SK-N-SH (cell line): ENCODE results near the gene CCM2. TPM values are rescaled to one million over a fixed set of nuclear protein-coding genes. Genes with fewer than 3 reads are reported as not detected.

Source experiments
- CTCF ChIA-PET: fragments of 300-600, 350-600 bp; formaldehyde crosslinking; extraction: SDS; loops from one replicate; lab custom pipeline; 2021; lab: Yijun Ruan, JAX
- POLR2A ChIA-PET: fragments of 350-600 bp; sonication (Branson Sonifier 250); formaldehyde crosslinking; extraction: SDS; loops from one replicate; lab custom pipeline; 2020; ENCODE audit warnings: antibody characterized with exemption, inconsistent platforms; lab: Yijun Ruan, JAX
- DNase-seq: peaks from one replicate; pipeline ENCODE4 v3.0.0; 2012
- H2AFZ ChIP-seq: fragments of 200-600 bp; sonication (generic); 2 replicates; pipeline ENCODE4 v1.8.1; 2016; ENCODE audit warnings: antibody characterized with exemption, mild to moderate bottlenecking, low read depth
- H3F3A ChIP-seq: fragments of 200-600 bp; sonication (generic); replicated peaks from 2 replicates; pipeline ENCODE3; 2016; ENCODE audit warnings: antibody characterized with exemption, mild to moderate bottlenecking; ENCODE audit not compliant: insufficient read depth
- H3K27ac ChIP-seq, 2 experiments: fragments of 200-500 bp in 1 of 2; fragments of 200-600 bp in 1 of 2; sonication (Bioruptor generic) in 1 of 2; sonication (generic), shearing (Covaris generic) in 1 of 2; 2 replicates each; pipeline versions ENCODE4 v1.5.1 to v1.6.1; 2014 to 2016; ENCODE audit warnings: low read depth in 2 of 2, inconsistent platforms in 1 of 2, low read length in 1 of 2, mild to moderate bottlenecking in 1 of 2, mixed read lengths in 1 of 2
- H3K27me3 ChIP-seq: fragments of 200-600 bp; sonication (generic), shearing (Covaris generic); 2 replicates; pipeline ENCODE4 v1.6.1; 2016; ENCODE audit warnings: mixed run types; ENCODE audit not compliant: insufficient read depth
- H3K36me3 ChIP-seq, 2 experiments: fragments of 200-500 bp in 1 of 2; fragments of 200-600 bp in 1 of 2; sonication (Bioruptor generic) in 1 of 2; sonication (generic) in 1 of 2; replicated peaks in 1 of 2; 2 replicates each; pipeline versions ENCODE3 to v1.5.1; 2014 to 2016; ENCODE audit warnings: low read length in 1 of 2, mild to moderate bottlenecking in 1 of 2; ENCODE audit not compliant: insufficient read depth in 2 of 2, control insufficient read depth in 1 of 2
- H3K4me1 ChIP-seq, 2 experiments: fragments of 200-500 bp in 1 of 2; fragments of 200-600 bp in 1 of 2; sonication (Bioruptor generic) in 1 of 2; sonication (generic), shearing (Covaris generic) in 1 of 2; 2 replicates each; pipeline versions ENCODE4 v1.5.1 to v1.6.1; 2014 to 2016; ENCODE audit warnings: low read depth in 1 of 2, low read length in 1 of 2, mixed run types in 1 of 2; ENCODE audit not compliant: insufficient read depth in 2 of 2, control insufficient read depth in 1 of 2
- H3K4me2 ChIP-seq: fragments of 200-600 bp; sonication (generic), shearing (Covaris generic); 2 replicates; pipeline ENCODE4 v1.6.1; 2017; ENCODE audit warnings: mixed run types
- H3K4me3 ChIP-seq, 2 experiments: fragments of 200-500 bp in 1 of 2; fragments of 200-600 bp in 1 of 2; sonication (Bioruptor generic) in 1 of 2; sonication (generic), shearing (Covaris generic) in 1 of 2; 2 replicates each; pipeline versions ENCODE4 v1.5.1 to v1.8.1; 2014 to 2016; ENCODE audit warnings: low read depth in 2 of 2, inconsistent platforms in 1 of 2, low read length in 1 of 2, mild to moderate bottlenecking in 1 of 2, mixed read lengths in 1 of 2, moderate library complexity in 1 of 2
- H3K79me2 ChIP-seq: fragments of 200-600 bp; sonication (generic); 2 replicates; pipeline ENCODE4 v1.8.1; 2017; ENCODE audit warnings: mild to moderate bottlenecking; ENCODE audit not compliant: insufficient read depth
- H3K9ac ChIP-seq: fragments of 200-600 bp; sonication (generic); 2 replicates; pipeline ENCODE4 v1.6.1; 2017; ENCODE audit warnings: mixed run types
- H3K9me2 ChIP-seq: fragments of 200-600 bp; sonication (generic); 2 replicates; pipeline ENCODE4 v1.6.1; 2017; ENCODE audit warnings: mixed run types
- H3K9me3 ChIP-seq: fragments of 200-600 bp; sonication (generic); 2 replicates; pipeline ENCODE4 v1.6.1; 2017; ENCODE audit warnings: mixed run types, mild to moderate bottlenecking, moderate library complexity
- H4K20me1 ChIP-seq: fragments of 200-600 bp; sonication (generic); 2 replicates; pipeline ENCODE4 v1.6.1; 2017; ENCODE audit warnings: mild to moderate bottlenecking, mixed run types; ENCODE audit not compliant: insufficient read depth
- CHD2 ChIP-seq: fragments of 150-350 bp; IDR thresholded peaks from 2 replicates; pipeline ENCODE4 v1.6.1; 2018; ENCODE audit warnings: low read length; ENCODE audit not compliant: partially characterized antibody
- ELF1 ChIP-seq: IDR thresholded peaks from 2 replicates; pipeline ENCODE4 v1.4.0; 2012
- EZH2phosphoT487 ChIP-seq: fragments of 200-600 bp; sonication (generic); IDR thresholded peaks from 2 replicates; pipeline ENCODE4 v1.6.1; 2017; ENCODE audit warnings: low read depth, mixed run types, mild to moderate bottlenecking, antibody characterized with exemption, moderate library complexity, borderline replicate concordance
- FOSL2 ChIP-seq: IDR thresholded peaks from 2 replicates; pipeline ENCODE4 v1.4.0; 2012; ENCODE audit warnings: low read depth, mild to moderate bottlenecking, moderate library complexity, borderline replicate concordance
- FOXJ3 ChIP-seq: sonication (generic); formaldehyde crosslinking; IDR thresholded peaks from 2 replicates; pipeline ENCODE4 v1.5.1; 2020; ENCODE audit warnings: mild to moderate bottlenecking, missing genetic modification reagents
- FOXM1 ChIP-seq: IDR thresholded peaks from 2 replicates; pipeline ENCODE4 v1.4.0; 2012; ENCODE audit warnings: low read depth, mild to moderate bottlenecking
- GABPA ChIP-seq: IDR thresholded peaks from 2 replicates; pipeline ENCODE4 v1.4.0; 2012; ENCODE audit warnings: low read depth, mild to moderate bottlenecking
- IRF3 ChIP-seq: fragments of 150-350 bp; IDR thresholded peaks from 2 replicates; pipeline ENCODE4 v1.6.1; 2016; ENCODE audit warnings: mild to moderate bottlenecking, low read depth, low read length
- NFIC ChIP-seq: IDR thresholded peaks from 2 replicates; pipeline ENCODE4 v1.4.0; 2012; ENCODE audit warnings: borderline replicate concordance
- RAD21 ChIP-seq: IDR thresholded peaks from 2 replicates; pipeline ENCODE4 v1.6.1; 2012; ENCODE audit warnings: mild to moderate bottlenecking, low read length
- REST ChIP-seq: IDR thresholded peaks from 2 replicates; pipeline ENCODE4 v1.6.1; 2012; ENCODE audit warnings: mild to moderate bottlenecking, low read depth, low read length, moderate library complexity
- SMC3 ChIP-seq: IDR thresholded peaks from 2 replicates; pipeline ENCODE4 v1.6.1; 2012; ENCODE audit warnings: low read depth, low read length, improper control_type of control experiment
- TCF12 ChIP-seq: IDR thresholded peaks from 2 replicates; pipeline ENCODE4 v1.4.0; 2012
- TEAD4 ChIP-seq: IDR thresholded peaks from 2 replicates; pipeline ENCODE4 v1.4.0; 2012; ENCODE audit warnings: mild to moderate bottlenecking, borderline replicate concordance; ENCODE audit not compliant: insufficient read depth
- YY1 ChIP-seq: IDR thresholded peaks from 2 replicates; pipeline ENCODE4 v1.4.0; 2012; ENCODE audit warnings: low read depth, mild to moderate bottlenecking
- ZBTB33 ChIP-seq: IDR thresholded peaks from 2 replicates; pipeline ENCODE4 v1.4.0; 2012; ENCODE audit warnings: low read depth, borderline replicate concordance
- WGBS: methylation state at CpG from one replicate; pipeline ENCODE4 v1.1.6; 2017; ENCODE audit warnings: low lambda C conversion rate; 5-methylcytosine and 5-hydroxymethylcytosine counted together
- polyA plus RNA-seq, 3 experiments: library from polyadenylated mRNA; depleted of rRNA; stranded (reverse); fragments of >200 nt; gene quantifications; 2 replicates each; pipeline ENCODE4 v1.2.3, GENCODE V29; 2012
- TF ChIP-seq, protein P1 (sequence below): IDR thresholded peaks from 2 replicates; pipeline ENCODE4 v1.4.0; 2012; ENCODE audit warnings: low read depth, borderline replicate concordance
- TF ChIP-seq, protein P2 (sequence below): IDR thresholded peaks from 2 replicates; pipeline ENCODE4 v1.4.0; 2012; ENCODE audit warnings: low read depth
- TF ChIP-seq, protein P3 (sequence below): fragments of 150-350 bp; IDR thresholded peaks from 2 replicates; pipeline ENCODE4 v1.6.1; 2017; ENCODE audit warnings: antibody characterized with exemption, low read length, low read depth, borderline replicate concordance

CCM2 gene
- polyA plus RNA-seq, 1 of the 3 experiments (the other 2 are of a cell fraction), result 83.2 TPM

GRCh38 chr7:44982535-44982923, 17.5 kb upstream of the CCM2 start (continued):
- TF ChIP-seq CHD2 (no peak), TCF12 (no peak)
- TF ChIP-seq, all 33 proteins: peak for 0

- POLR2A ChIA-PET, result interaction anchor here (1.3 to 2.5 kb wide), 2 partner anchors 9 to 11 kb away, joined by 5 to 8 read pairs; no protein-coding TSS in a partner anchor
- no peak overlapping the region for H3K9ac ChIP-seq
- CTCF ChIA-PET, result interaction anchor here (0.8 to 5.8 kb wide), 6 partner anchors 9 to 153 kb away, joined by 3 to 34 read pairs (median 6); no protein-coding TSS in a partner anchor
- TF ChIP-seq REST, result no peak
- no peak for TF ChIP-seq RAD21
- TF ChIP-seq ZBTB33, result no peak
- TF ChIP-seq ELF1, result no peak
- TF ChIP-seq FOSL2, result no peak
- TF ChIP-seq, protein P1, sequence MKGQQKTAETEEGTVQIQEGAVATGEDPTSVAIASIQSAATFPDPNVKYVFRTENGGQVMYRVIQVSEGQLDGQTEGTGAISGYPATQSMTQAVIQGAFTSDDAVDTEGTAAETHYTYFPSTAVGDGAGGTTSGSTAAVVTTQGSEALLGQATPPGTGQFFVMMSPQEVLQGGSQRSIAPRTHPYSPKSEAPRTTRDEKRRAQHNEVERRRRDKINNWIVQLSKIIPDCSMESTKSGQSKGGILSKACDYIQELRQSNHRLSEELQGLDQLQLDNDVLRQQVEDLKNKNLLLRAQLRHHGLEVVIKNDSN, result no peak
- no peak for TF ChIP-seq EZH2phosphoT487
- no peak for TF ChIP-seq CHD2
- TF ChIP-seq, protein P2, sequence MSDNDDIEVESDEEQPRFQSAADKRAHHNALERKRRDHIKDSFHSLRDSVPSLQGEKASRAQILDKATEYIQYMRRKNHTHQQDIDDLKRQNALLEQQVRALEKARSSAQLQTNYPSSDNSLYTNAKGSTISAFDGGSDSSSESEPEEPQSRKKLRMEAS, result no peak
- TF ChIP-seq FOXJ3 (CRISPR knock-in tag), result no peak
- no peak for TF ChIP-seq GABPA
- TF ChIP-seq, protein P3, sequence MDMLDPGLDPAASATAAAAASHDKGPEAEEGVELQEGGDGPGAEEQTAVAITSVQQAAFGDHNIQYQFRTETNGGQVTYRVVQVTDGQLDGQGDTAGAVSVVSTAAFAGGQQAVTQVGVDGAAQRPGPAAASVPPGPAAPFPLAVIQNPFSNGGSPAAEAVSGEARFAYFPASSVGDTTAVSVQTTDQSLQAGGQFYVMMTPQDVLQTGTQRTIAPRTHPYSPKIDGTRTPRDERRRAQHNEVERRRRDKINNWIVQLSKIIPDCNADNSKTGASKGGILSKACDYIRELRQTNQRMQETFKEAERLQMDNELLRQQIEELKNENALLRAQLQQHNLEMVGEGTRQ, result no peak
- TF ChIP-seq SMC3, result no peak
- no peak for TF ChIP-seq TEAD4
- TF ChIP-seq FOXM1, result no peak
- TF ChIP-seq YY1, result no peak
- no peak for TF ChIP-seq NFIC
- no peak for TF ChIP-seq IRF3
- TF ChIP-seq, all 33 proteins: peak for 0
- Histone ChIP-seq H3F3A (peaks cover 44% of the 10 kb centered on the region), H3K4me3 (no peak overlapping the region), H3K79me2 (peaks cover 26% of the 10 kb centered on the region), H3K36me3 (peaks cover 40 to 51% of the 10 kb centered on the region in 2 experiments), H3K27me3 (no peaks in the 10 kb centered on the region), H4K20me1 (0 out of 2 replicates have a peak, but pooled peaks cover 4% of the 10 kb centered on the region), H3K4me1 (peaks cover 19 to 24% of the 10 kb centered on the region in 2 experiments; a peak in 3 of 4 replicates), H2AFZ (no peak overlapping the region), H3K9me2 (no peaks in the 10 kb centered on the region), H3K9me3 (no peaks in the 10 kb centered on the region), H3K27ac (no peak overlapping the region), H3K4me2 (no peak overlapping the region)
- 100% methylated on average over 1 of the region's 1 CpG for WGBS
- DNase-seq, result no peak
Measured at GRCh38 chr7:44982970-44983369, 17.0 kb upstream of the CCM2 start.
